SIG-M5 (cell line): ENCODE measurements around the gene GNPAT.

Experiments used
- DNase-seq: peaks from one replicate; lab custom pipeline; 2025; lab: John Stamatoyannopoulos, UW

GNPAT gene

GRCh38 chr1:231242516-231243198 lies 1.6 kb downstream of the GNPAT start:
- DNase-seq: no peak

GRCh38 chr1:231248778-231249177 lies 7.8 kb downstream of the GNPAT start:
- no peak for DNase-seq

- DNase-seq: no peak
Observed at GRCh38 chr1:231252336-231252735, 11.3 kb downstream of the GNPAT start.

- no peak for DNase-seq
Observed at GRCh38 chr1:231260351-231260750, 19.3 kb downstream of the GNPAT start.

GRCh38 chr1:231264642-231265041 lies 23.6 kb downstream of the GNPAT start:
- no peak for DNase-seq

GRCh38 chr1:231265379-231265778 lies 24.4 kb downstream of the GNPAT start:
- DNase-seq: no peak

- no peak for DNase-seq
Observed at GRCh38 chr1:231266811-231267322, 25.9 kb downstream of the GNPAT start.

GRCh38 chr1:231272173-231272572 lies 31.2 kb downstream of the GNPAT start:
- no peak for DNase-seq

- DNase-seq: no peak
Observed at GRCh38 chr1:231272880-231273279, 31.9 kb downstream of the GNPAT start.

- no peak for DNase-seq
Observed at GRCh38 chr1:231274119-231274825, 33.3 kb downstream of the GNPAT start.

GRCh38 chr1:231278100-231278790 lies 37.2 kb downstream of the GNPAT start:
- no peak for DNase-seq

- no peak for DNase-seq
Observed at GRCh38 chr1:231279081-231279480, 38.1 kb downstream of the GNPAT start.

GRCh38 chr1:231279683-231280082 lies 38.7 kb downstream of the GNPAT start:
- DNase-seq: peak; percentile 39

GRCh38 chr1:231284441-231284840 lies 43.4 kb downstream of the GNPAT start:
- DNase-seq: no peak

- DNase-seq: no peak
Observed at GRCh38 chr1:231286603-231287002, 45.6 kb downstream of the GNPAT start.

GRCh38 chr1:231295938-231296337 lies 54.9 kb downstream of the GNPAT start:
- DNase-seq: no peak

GRCh38 chr1:231301990-231302389 lies 61.0 kb downstream of the GNPAT start:
- DNase-seq: no peak

- DNase-seq: no peak
Observed at GRCh38 chr1:231310391-231310934, 69.5 kb downstream of the GNPAT start.

- no peak for DNase-seq
Observed at GRCh38 chr1:231311720-231312431, 70.9 kb downstream of the GNPAT start.

GRCh38 chr1:231312432-231312788 lies 71.4 kb downstream of the GNPAT start:
- no peak for DNase-seq

GRCh38 chr1:231313661-231314060 lies 72.6 kb downstream of the GNPAT start:
- DNase-seq: no peak

GRCh38 chr1:231315887-231316286 lies 74.9 kb downstream of the GNPAT start:
- DNase-seq: no peak
